Stimulated activated CD8-positive, alpha-beta memory T cell treated with anti-CD3 and anti-CD28 coated beads, Interleukin-7, amount 100 ng/mL, for 48 hours (primary cell): Measurements from ENCODE around the gene AOPEP.

Experiments used
- DNase-seq, 2 donors: peaks; one replicate each; pipeline ENCODE4 v3.0.0-alpha.2; 2020; ENCODE audit warnings: low read depth in 1 of 2; ENCODE audit errors: extremely low read depth in 1 of 2

Gene AOPEP

GRCh38 chr9:95047452-95048224, 321.1 kb downstream of the AOPEP start:
- DNase-seq: no peak

GRCh38 chr9:95048225-95049087, 322.0 kb downstream of the AOPEP start:
- peak; percentile 12 to 27 for DNase-seq

- no peak for DNase-seq
These were observed 323.3 kb downstream of the AOPEP start for GRCh38 chr9:95049761-95050160.

- DNase-seq: no peak
These were observed 327.4 kb downstream of the AOPEP start for GRCh38 chr9:95053611-95054570.

- no peak for DNase-seq
These were observed 328.9 kb downstream of the AOPEP start for GRCh38 chr9:95055334-95055850.

- DNase-seq: no peak
These were observed 329.5 kb downstream of the AOPEP start for GRCh38 chr9:95055851-95056551.

GRCh38 chr9:95057101-95057500, 330.6 kb downstream of the AOPEP start:
- no peak for DNase-seq

- DNase-seq: no peak
These were observed 331.8 kb downstream of the AOPEP start for GRCh38 chr9:95058121-95058785.

- no peak for DNase-seq
These were observed 332.4 kb downstream of the AOPEP start for GRCh38 chr9:95058795-95059386.

- DNase-seq: no peak
These were observed 333.7 kb downstream of the AOPEP start for GRCh38 chr9:95060234-95060633.

- DNase-seq: no peak
These were observed 334.4 kb downstream of the AOPEP start for GRCh38 chr9:95060916-95061315.

- DNase-seq: no peak
These were observed 335.6 kb downstream of the AOPEP start for GRCh38 chr9:95061916-95062595.

- DNase-seq: no peak
These were observed 336.1 kb downstream of the AOPEP start for GRCh38 chr9:95062596-95063065.

- no peak for DNase-seq
These were observed 336.8 kb downstream of the AOPEP start for GRCh38 chr9:95063300-95063699.

- no peak for DNase-seq
These were observed 338.7 kb downstream of the AOPEP start for GRCh38 chr9:95065224-95065623.

GRCh38 chr9:95067057-95067456, 340.6 kb downstream of the AOPEP start:
- no peak for DNase-seq

- DNase-seq: no peak
These were observed 341.4 kb downstream of the AOPEP start for GRCh38 chr9:95067897-95068296.

- DNase-seq: no peak
These were observed 344.1 kb downstream of the AOPEP start for GRCh38 chr9:95070549-95071021.
